ENCODE measurements around the gene JADE2. TPM values are rescaled to one million over a fixed set of nuclear protein-coding genes. Genes with fewer than 3 reads are reported as not detected.
A peak's percentile ranks its signal among the peaks of the same experiment; 100 is the strongest.

Gene JADE2
- polyA plus RNA-seq, 3 donors: 2.1 to 10.2 (median 3.1) TPM

- Histone ChIP-seq H2AFZ (ENCODE audit: insufficient read depth, low read depth, low read length, poor library complexity, severe bottlenecking) (no peak overlapping the region), H3K9ac (ENCODE audit: insufficient read depth, low read length, poor library complexity, severe bottlenecking) (no peak overlapping the region), H3K4me3 (replicated peaks in 1 of 3; ENCODE audit: low read depth in 2 of 3, low read length in 3 of 3) (no peak overlapping the region), H3K4me2 (replicated peaks; ENCODE audit: extremely low read depth, low read length, poor library complexity, severe bottlenecking) (no peak overlapping the region), H4K20me1 (ENCODE audit: insufficient read depth, low read length) (peaks cover 6% of the 10 kb centered on the region), H3K79me2 (ENCODE audit: insufficient read depth, low read length) (no peaks in the 10 kb centered on the region), H3K27me3 (ENCODE audit: control insufficient read depth in 2 of 2, insufficient read depth in 2 of 2, low read length in 2 of 2) (no peaks in the 10 kb centered on the region), H3K36me3 (replicated peaks in 1 of 2; ENCODE audit: control insufficient read depth in 1 of 2, insufficient read depth in 2 of 2, low read length in 2 of 2) (peaks cover 40 to 82% of the 10 kb centered on the region in 2 donors), H3K27ac (ENCODE audit: low read depth in 1 of 2, low read length in 2 of 2) (no peak overlapping the region), H3K4me1 (ENCODE audit: control insufficient read depth in 1 of 2, insufficient read depth in 2 of 2, low read length in 2 of 2) (peaks cover 17 to 21% of the 10 kb centered on the region in 2 donors), H3K9me3 (replicated peaks in 1 of 2; ENCODE audit: control insufficient read depth in 1 of 2, insufficient read depth in 1 of 2, low read length in 2 of 2) (no peaks in the 10 kb centered on the region)
- Mint-ChIP-seq H3K36me3 (peaks cover 55 to 67% of the 10 kb centered on the region in 2 donors), H3K4me3 (no peak overlapping the region), H3K4me1 (peaks cover 18% of the 10 kb centered on the region), H3K27ac (peak overlapping the region in 3 of 7 donors; percentile 18 to 53 (median 19)), H3K27me3 (ENCODE audit: low read depth in 3 of 3) (peaks cover 0 to 8% (median 2%) of the 10 kb centered on the region in 3 donors), H3K9me3 (no peaks in the 10 kb centered on the region)
- 90% methylated on average over 5 of the region's 6 CpGs for WGBS (ENCODE audit: insufficient coverage)
- intact Hi-C loops (cut with micrococcal nuclease): loop anchor here in 1 of 2 donors (10.0 kb wide), 1 partner anchor 156 kb away; the partner anchor contains the start of gene CDKN2AIPNL
- no peak for TF ChIP-seq CTCF (IDR thresholded peaks at IDR 0.05)
- no peak for DNase-seq
These were observed 45.4 kb downstream of the JADE2 start for GRCh38 chr5:134570886-134571285.

- Histone ChIP-seq H3K27me3 (ENCODE audit: control insufficient read depth in 2 of 2, insufficient read depth in 2 of 2, low read length in 2 of 2) (no peaks in the 10 kb centered on the region), H3K79me2 (ENCODE audit: insufficient read depth, low read length) (no peaks in the 10 kb centered on the region), H3K36me3 (replicated peaks in 1 of 2; ENCODE audit: control insufficient read depth in 1 of 2, insufficient read depth in 2 of 2, low read length in 2 of 2) (peaks cover 34 to 82% of the 10 kb centered on the region in 2 donors), H3K4me3 (replicated peaks in 1 of 3; ENCODE audit: low read depth in 2 of 3, low read length in 3 of 3) (no peak overlapping the region), H4K20me1 (ENCODE audit: insufficient read depth, low read length) (peaks cover 6% of the 10 kb centered on the region), H3K9me3 (replicated peaks in 1 of 2; ENCODE audit: control insufficient read depth in 1 of 2, insufficient read depth in 1 of 2, low read length in 2 of 2) (no peaks in the 10 kb centered on the region), H3K4me1 (ENCODE audit: control insufficient read depth in 1 of 2, insufficient read depth in 2 of 2, low read length in 2 of 2) (peaks cover 17 to 21% of the 10 kb centered on the region in 2 donors), H3K9ac (ENCODE audit: insufficient read depth, low read length, poor library complexity, severe bottlenecking) (no peak overlapping the region), H3K4me2 (replicated peaks; ENCODE audit: extremely low read depth, low read length, poor library complexity, severe bottlenecking) (no peak overlapping the region), H2AFZ (ENCODE audit: insufficient read depth, low read depth, low read length, poor library complexity, severe bottlenecking) (no peak overlapping the region), H3K27ac (ENCODE audit: low read depth in 1 of 2, low read length in 2 of 2) (no peak overlapping the region)
- Mint-ChIP-seq H3K9me3 (no peaks in the 10 kb centered on the region), H3K4me1 (peaks cover 18% of the 10 kb centered on the region), H3K36me3 (peaks cover 49 to 66% of the 10 kb centered on the region in 2 donors), H3K27me3 (ENCODE audit: low read depth in 3 of 3) (peaks cover 0 to 8% (median 2%) of the 10 kb centered on the region in 3 donors), H3K4me3 (no peak overlapping the region), H3K27ac (peak overlapping the region in 3 of 7 donors; percentile 38 to 72 (median 68))
- intact Hi-C loops (cut with micrococcal nuclease): loop anchor here in 1 of 2 donors (10.0 kb wide), 1 partner anchor 157 kb away; the partner anchor contains the start of gene CDKN2AIPNL
- DNase-seq: no peak
- WGBS (ENCODE audit: insufficient coverage): 96% methylated on average over 20 of the region's 20 CpGs
- no peak for TF ChIP-seq CTCF (IDR thresholded peaks at IDR 0.05)
These were observed 46.4 kb downstream of the JADE2 start for GRCh38 chr5:134571693-134572405.
